Panc1 (cell line): Measurements from ENCODE around the gene CIB2. TPM values are rescaled to one million over a fixed set of nuclear protein-coding genes. Genes with fewer than 3 reads are reported as not detected.

Source experiments
- ATAC-seq: fragments of 200-7000 bp; cut with Tn5 transposase; 2 replicates; pipeline ENCODE4 v1.9.1; 2020; ENCODE audit warnings: mild to moderate bottlenecking, moderate library complexity
- BruUV-seq: library from RNA; stranded (reverse); fragments of 400-500 nt; replicated peaks from 2 replicates; lab custom pipeline; 2021; lab: Mats Ljungman, UMichigan
- CTCF ChIA-PET: fragments of 300-600 bp; sonication (Branson Sonifier 250); formaldehyde crosslinking; loops from one replicate; lab custom pipeline; 2022; ENCODE audit warnings: antibody characterized with exemption; lab: Charles Lee
- POLR2A ChIA-PET: fragments of 300-600 bp; sonication (Branson Sonifier 250); formaldehyde crosslinking; loops from one replicate; lab custom pipeline; 2022; ENCODE audit warnings: antibody characterized with exemption; lab: Charles Lee
- DNase-seq: peaks from one replicate; pipeline ENCODE4 v3.0.0-alpha.2; 2010; ENCODE audit warnings: low read depth, low spot score
- H3K27ac ChIP-seq: 2 replicates; pipeline ENCODE4 v1.5.1; 2011; ENCODE audit warnings: mild to moderate bottlenecking, low read length, inconsistent platforms
- H3K27me3 ChIP-seq: fragments of 200-500 bp; sonication (Bioruptor generic); 2 replicates; pipeline ENCODE4 v1.6.0; 2014; ENCODE audit warnings: low read length, inconsistent platforms; ENCODE audit not compliant: control insufficient read depth, insufficient read depth
- H3K36me3 ChIP-seq: fragments of 200-500 bp; sonication (Bioruptor generic); 2 replicates; pipeline ENCODE4 v1.5.1; 2014; ENCODE audit warnings: inconsistent platforms, mild to moderate bottlenecking, low read length, moderate library complexity; ENCODE audit not compliant: control insufficient read depth, insufficient read depth
- H3K4me1 ChIP-seq: 2 replicates; pipeline ENCODE4 v1.5.1; 2011; ENCODE audit warnings: inconsistent platforms, mild to moderate bottlenecking, low read length, moderate library complexity; ENCODE audit not compliant: control insufficient read depth, insufficient read depth
- H3K4me3 ChIP-seq, 2 experiments: 2 replicates each; pipeline ENCODE4 v1.5.1; 2011 to 2012; ENCODE audit warnings: low read depth in 2 of 2, low read length in 2 of 2, mild to moderate bottlenecking in 2 of 2, inconsistent platforms in 1 of 2, moderate library complexity in 1 of 2
- H3K9me3 ChIP-seq: fragments of 200-500 bp; sonication (Bioruptor generic); 2 replicates; pipeline ENCODE4 v1.5.1; 2014; ENCODE audit warnings: low read depth, mild to moderate bottlenecking, inconsistent platforms, low read length, moderate library complexity; ENCODE audit not compliant: control insufficient read depth, insufficient read depth
- POLR2AphosphoS5 ChIP-seq: IDR thresholded peaks from 2 replicates; pipeline ENCODE4 v1.6.1; 2012; ENCODE audit warnings: mild to moderate bottlenecking, low read depth, low read length, moderate library complexity
- SIN3A ChIP-seq: IDR thresholded peaks from 2 replicates; pipeline ENCODE4 v1.6.1; 2012; ENCODE audit warnings: low read depth, mild to moderate bottlenecking, low read length, moderate library complexity, borderline replicate concordance; ENCODE audit not compliant: insufficient read depth
- TCF7L2 ChIP-seq: IDR thresholded peaks from 2 replicates; pipeline ENCODE4 v1.6.1; 2011; ENCODE audit warnings: mild to moderate bottlenecking, low read depth, low read length, inconsistent platforms
- in situ Hi-C: cut with HindIII; loops from 2 replicates; pipeline ENCODE4 v1.10.0; 2016; ENCODE audit warnings: low sequenced_read_pairs, low pct_unique_long_range_greater_than_20kb
- intact Hi-C: fragments of 100-400 bp; cut with micrococcal nuclease; formaldehyde crosslinking; loops from one replicate; pipeline ENCODE4 v1.10.0; 2022; ENCODE audit not compliant: unreplicated experiment
- total RNA-seq: library from RNA; stranded (reverse); gene quantifications from one replicate; pipeline ENCODE4 v1.2.1, GENCODE V29; 2021; ENCODE audit not compliant: unreplicated experiment
- TF ChIP-seq, protein P1 (sequence below): fragments of 450-650 bp; IDR thresholded peaks from 2 replicates; pipeline ENCODE4 v1.5.1; 2017; ENCODE audit warnings: mild to moderate bottlenecking
- TF ChIP-seq, protein P2 (sequence below), 2 experiments: IDR thresholded peaks; 2 replicates each; pipeline ENCODE4 v1.6.1; 2011 to 2012; ENCODE audit warnings: low read depth in 2 of 2, control low read depth in 1 of 2, low read length in 1 of 2, mild to moderate bottlenecking in 1 of 2, moderate library complexity in 1 of 2; ENCODE audit not compliant: insufficient read depth in 1 of 2

The CIB2 gene
- total RNA-seq, 1 experiment from 2014 or later = 37.3 TPM

DNA sequence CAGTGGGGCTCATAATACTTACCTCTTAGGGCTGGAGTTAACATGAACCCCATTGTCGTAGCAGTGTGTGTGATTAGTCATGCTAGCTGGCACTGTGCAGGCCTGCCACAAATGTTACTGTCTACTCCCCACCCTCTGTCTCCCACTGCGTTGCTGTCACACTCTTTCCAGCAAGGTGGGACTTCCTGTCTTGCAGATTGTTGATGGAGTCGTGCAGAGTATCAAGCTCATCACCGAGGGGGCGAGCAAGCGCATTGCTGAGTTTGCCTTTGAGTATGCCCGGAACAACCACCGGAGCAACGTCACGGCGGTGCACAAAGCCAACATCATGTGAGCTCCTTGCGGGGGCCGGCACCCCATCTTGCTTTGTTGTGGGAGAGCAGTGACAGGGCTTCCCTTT, 30.8 kb upstream of the CIB2 start:
- TF ChIP-seq SIN3A (no peak), TCF7L2 (no peak), POLR2AphosphoS5 (no peak)
- TF ChIP-seq, protein P1, sequence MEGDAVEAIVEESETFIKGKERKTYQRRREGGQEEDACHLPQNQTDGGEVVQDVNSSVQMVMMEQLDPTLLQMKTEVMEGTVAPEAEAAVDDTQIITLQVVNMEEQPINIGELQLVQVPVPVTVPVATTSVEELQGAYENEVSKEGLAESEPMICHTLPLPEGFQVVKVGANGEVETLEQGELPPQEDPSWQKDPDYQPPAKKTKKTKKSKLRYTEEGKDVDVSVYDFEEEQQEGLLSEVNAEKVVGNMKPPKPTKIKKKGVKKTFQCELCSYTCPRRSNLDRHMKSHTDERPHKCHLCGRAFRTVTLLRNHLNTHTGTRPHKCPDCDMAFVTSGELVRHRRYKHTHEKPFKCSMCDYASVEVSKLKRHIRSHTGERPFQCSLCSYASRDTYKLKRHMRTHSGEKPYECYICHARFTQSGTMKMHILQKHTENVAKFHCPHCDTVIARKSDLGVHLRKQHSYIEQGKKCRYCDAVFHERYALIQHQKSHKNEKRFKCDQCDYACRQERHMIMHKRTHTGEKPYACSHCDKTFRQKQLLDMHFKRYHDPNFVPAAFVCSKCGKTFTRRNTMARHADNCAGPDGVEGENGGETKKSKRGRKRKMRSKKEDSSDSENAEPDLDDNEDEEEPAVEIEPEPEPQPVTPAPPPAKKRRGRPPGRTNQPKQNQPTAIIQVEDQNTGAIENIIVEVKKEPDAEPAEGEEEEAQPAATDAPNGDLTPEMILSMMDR = no peak
- TF ChIP-seq, protein P2, sequence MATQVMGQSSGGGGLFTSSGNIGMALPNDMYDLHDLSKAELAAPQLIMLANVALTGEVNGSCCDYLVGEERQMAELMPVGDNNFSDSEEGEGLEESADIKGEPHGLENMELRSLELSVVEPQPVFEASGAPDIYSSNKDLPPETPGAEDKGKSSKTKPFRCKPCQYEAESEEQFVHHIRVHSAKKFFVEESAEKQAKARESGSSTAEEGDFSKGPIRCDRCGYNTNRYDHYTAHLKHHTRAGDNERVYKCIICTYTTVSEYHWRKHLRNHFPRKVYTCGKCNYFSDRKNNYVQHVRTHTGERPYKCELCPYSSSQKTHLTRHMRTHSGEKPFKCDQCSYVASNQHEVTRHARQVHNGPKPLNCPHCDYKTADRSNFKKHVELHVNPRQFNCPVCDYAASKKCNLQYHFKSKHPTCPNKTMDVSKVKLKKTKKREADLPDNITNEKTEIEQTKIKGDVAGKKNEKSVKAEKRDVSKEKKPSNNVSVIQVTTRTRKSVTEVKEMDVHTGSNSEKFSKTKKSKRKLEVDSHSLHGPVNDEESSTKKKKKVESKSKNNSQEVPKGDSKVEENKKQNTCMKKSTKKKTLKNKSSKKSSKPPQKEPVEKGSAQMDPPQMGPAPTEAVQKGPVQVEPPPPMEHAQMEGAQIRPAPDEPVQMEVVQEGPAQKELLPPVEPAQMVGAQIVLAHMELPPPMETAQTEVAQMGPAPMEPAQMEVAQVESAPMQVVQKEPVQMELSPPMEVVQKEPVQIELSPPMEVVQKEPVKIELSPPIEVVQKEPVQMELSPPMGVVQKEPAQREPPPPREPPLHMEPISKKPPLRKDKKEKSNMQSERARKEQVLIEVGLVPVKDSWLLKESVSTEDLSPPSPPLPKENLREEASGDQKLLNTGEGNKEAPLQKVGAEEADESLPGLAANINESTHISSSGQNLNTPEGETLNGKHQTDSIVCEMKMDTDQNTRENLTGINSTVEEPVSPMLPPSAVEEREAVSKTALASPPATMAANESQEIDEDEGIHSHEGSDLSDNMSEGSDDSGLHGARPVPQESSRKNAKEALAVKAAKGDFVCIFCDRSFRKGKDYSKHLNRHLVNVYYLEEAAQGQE (IDR thresholded peaks at IDR 0.05; ENCODE audit: insufficient read depth in 1 of 2, low read depth in 2 of 2, low read length in 1 of 2) = no peak

DNA sequence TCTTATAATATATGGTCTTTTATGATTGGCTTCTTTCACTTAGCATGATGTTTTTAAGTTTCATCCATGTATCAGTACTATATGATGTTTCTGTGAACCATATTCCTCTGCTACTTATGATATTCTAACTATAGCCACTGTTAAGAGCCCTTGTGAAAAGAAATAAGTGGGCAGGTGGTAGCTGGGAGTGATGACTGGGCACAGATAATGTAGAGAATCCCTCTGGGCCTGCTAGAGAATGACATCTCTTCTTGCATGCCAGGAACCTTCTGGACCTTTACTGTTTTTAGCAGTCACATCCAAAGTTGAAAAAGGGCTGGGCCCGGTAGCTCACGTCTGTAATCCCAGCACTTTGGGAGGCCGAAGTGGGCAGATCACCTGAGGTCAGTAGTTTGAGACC, 28.1 kb upstream of the CIB2 start:
- Histone ChIP-seq H3K27ac (no peak overlapping the region), H3K4me1 (no peaks in the 10 kb centered on the region), H3K36me3 (peaks cover 19% of the 10 kb centered on the region; the same call in 1 of the 2 replicates), H3K4me3 (no peak overlapping the region), H3K27me3 (no peaks in the 10 kb centered on the region), H3K9me3 (no peaks in the 10 kb centered on the region)
- intact Hi-C loops = no loop called here
- ChIA-PET CTCF (interaction anchor here (0.5 kb wide), 1 partner anchor 80 kb away, joined by 3 read pairs; no protein-coding TSS in a partner anchor), POLR2A (no interaction called here)
- in situ Hi-C loops = no loop called here
- ATAC-seq = no peak
- no TSS peak for BruUV-seq
- no peak for DNase-seq
- TF ChIP-seq, protein P1 = no peak
- TF ChIP-seq POLR2AphosphoS5 = no peak
- TF ChIP-seq SIN3A = no peak
- no peak for TF ChIP-seq TCF7L2
- TF ChIP-seq, protein P2 (IDR thresholded peaks at IDR 0.05; ENCODE audit: insufficient read depth in 1 of 2, low read depth in 2 of 2, low read length in 1 of 2) = no peak

More for the DNA sequence above, 30.8 kb upstream of the CIB2 start:
- in situ Hi-C loops (no loop called here), intact Hi-C loops (no loop called here)
- Histone ChIP-seq H3K27ac (no peak overlapping the region), H3K36me3 (peaks cover 19% of the 10 kb centered on the region), H3K4me1 (no peaks in the 10 kb centered on the region), H3K27me3 (no peaks in the 10 kb centered on the region), H3K9me3 (no peaks in the 10 kb centered on the region), H3K4me3 (no peak overlapping the region)
- CTCF ChIA-PET = no interaction called here
- no TSS peak for BruUV-seq
- ATAC-seq = no peak
- DNase-seq = no peak
- POLR2A ChIA-PET = no interaction called here
